Renal cortex interstitium (tissue), 11 donors: ENCODE measurements around the gene POLA1. TPM values are rescaled to one million over a fixed set of nuclear protein-coding genes. Genes with fewer than 3 reads are reported as not detected.

Source experiments
- DNase-seq, 11 donors: peaks; one replicate each; pipeline ENCODE4 v3.0.0-alpha.2; 2013; ENCODE audit warnings: low read depth in 9 of 11, low spot score in 4 of 11; ENCODE audit errors: extremely low read depth in 1 of 11
- polyA plus RNA-seq, 3 donors: library from polyadenylated mRNA; unstranded; fragments of 120-200 nt; gene quantifications; one replicate each; pipeline ENCODE4 v1.2.1, GENCODE V29; 2013; ENCODE audit not compliant: insufficient read length in 3 of 3

POLA1 gene
- polyA plus RNA-seq, 3 donors = 15.5 to 19.6 (median 18.9) TPM

DNA sequence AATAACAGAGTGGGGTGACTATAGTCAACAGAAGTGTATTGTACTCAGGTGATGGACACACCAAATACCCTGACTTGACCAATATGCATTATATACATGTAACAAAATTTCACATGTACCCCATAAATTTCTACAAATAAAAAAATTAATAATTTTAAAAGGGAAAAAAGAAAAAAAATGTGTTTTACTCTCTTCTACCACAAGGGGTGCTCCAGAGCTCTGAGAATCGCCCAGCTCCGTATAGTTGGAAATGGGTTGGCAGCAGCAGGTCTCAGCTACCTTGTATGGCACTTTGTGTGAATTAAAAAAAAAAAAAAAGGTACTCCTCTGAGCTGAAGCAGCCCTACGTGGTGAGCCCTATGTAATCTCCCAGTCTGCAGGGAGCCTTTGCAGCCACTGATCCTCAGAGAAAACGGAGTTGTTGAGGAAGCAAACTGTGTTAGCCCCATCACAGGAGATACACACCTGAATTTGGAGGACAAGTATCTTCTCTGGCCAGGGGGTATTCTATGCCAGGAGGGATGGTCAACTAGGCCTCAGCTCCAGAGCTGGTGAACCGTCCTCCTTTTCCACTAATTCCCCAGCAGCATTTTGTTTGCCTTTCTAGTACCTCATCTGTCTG, 17.2 kb upstream of the POLA1 start:
- no peak for DNase-seq

DNA sequence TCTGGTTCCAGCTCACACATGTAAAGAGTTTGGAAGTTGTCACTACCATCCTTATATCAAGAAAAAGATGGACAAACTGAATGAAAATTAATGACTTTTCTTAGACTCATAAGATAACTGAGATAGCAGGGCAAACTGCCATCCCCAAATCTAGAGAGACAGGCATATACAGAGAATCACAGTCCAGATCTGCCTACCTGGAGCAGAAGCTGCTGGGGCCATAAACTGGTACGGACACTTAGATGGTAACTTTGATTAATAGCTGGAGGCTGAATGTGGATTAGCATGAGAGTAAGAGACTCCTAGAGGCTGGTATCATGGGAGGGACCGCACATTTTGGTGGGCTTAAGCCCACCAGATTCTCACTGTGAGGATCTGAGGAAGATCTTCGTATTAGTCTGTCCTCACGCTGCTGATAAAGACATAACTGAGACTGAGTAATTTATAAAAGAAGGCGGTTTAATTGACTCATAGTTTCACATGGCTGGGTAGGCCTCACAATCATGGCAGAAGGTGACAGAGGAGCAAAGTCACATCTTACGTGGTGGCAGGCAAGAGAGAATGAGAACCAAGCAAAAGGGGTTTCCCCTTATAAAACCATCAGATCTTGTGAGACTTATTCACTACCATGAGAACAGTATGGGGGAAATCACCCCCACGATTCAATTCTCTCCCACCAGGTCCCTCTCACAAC, 10.8 kb upstream of the POLA1 start:
- DNase-seq = no peak

DNA sequence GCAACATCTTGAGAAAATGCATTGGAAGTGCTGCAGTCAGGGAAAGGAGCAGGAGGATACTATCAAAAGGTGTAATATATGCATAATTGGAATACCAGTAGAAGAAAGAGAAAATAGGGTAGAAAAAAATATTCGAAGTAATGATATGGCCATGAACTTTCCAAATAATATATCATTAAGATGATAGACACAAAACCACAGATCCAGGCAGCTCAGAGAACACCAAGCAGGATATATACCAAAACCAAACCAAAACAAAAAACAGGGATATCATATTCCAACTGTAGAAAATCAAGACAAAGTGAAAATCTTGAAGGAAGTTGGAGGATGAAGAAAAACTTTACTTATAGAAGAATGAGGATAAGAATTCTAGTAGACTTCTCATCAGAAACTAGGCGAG, 9.7 kb upstream of the POLA1 start:
- DNase-seq = no peak

DNA sequence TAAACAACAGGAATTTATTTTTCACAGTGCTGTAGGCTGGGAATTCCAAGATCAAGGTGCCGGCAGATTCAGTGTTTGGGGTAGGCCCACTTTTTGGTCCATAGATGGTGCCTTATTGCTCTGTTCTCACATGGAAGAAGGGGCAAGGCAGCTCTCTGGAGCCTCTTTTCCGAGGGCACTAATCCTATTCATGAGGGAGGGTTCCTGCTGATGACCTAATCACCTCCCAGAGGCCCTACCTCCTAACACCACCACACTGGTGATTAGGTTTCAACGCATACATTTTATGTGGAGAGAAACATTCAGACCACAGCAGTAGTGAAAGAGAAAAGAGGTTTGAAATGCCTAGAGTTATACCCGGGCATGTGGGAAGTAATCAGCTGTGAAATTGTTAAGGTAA, 1.4 kb upstream of the POLA1 start:
- no peak for DNase-seq

DNA sequence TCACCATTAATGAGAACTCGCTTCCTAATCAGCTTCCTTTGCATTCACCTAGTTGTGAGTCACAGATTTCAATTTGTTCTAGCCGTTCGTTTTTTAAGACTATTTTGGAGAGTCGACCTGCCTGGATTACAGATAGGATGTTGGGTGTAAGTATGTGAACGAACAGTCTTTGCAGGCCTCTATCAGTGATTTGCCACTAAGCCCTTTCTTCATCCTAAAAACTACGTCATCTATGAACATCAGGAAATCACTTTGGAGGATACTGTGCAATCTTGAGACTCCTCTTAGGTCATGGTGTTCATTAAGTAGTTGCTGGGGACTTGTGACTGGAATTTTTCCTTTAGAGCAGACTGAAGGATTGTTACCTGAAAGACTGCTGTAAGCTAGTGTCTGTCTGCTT, 1.1 kb downstream of the POLA1 start:
- no peak for DNase-seq

DNA sequence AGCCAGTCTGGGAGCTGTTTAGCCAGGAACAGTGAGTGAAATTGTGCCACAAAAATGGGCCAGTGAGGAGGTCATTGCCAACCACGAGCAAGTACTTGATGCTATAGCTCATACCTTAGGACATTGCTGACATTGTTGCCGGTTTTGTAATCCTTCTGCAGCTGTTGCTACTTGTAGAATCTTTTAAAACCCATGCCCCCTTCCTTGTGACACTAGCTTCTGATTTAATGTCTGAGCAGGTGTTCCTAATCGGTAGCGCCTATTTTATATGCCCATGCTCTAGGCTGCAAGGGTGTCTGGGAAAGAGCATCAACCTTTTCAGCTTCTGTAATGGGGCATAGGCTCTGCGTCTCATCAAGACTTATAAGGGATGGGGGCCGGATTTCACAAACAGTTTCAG, 2.6 kb downstream of the POLA1 start:
- no peak for DNase-seq

DNA sequence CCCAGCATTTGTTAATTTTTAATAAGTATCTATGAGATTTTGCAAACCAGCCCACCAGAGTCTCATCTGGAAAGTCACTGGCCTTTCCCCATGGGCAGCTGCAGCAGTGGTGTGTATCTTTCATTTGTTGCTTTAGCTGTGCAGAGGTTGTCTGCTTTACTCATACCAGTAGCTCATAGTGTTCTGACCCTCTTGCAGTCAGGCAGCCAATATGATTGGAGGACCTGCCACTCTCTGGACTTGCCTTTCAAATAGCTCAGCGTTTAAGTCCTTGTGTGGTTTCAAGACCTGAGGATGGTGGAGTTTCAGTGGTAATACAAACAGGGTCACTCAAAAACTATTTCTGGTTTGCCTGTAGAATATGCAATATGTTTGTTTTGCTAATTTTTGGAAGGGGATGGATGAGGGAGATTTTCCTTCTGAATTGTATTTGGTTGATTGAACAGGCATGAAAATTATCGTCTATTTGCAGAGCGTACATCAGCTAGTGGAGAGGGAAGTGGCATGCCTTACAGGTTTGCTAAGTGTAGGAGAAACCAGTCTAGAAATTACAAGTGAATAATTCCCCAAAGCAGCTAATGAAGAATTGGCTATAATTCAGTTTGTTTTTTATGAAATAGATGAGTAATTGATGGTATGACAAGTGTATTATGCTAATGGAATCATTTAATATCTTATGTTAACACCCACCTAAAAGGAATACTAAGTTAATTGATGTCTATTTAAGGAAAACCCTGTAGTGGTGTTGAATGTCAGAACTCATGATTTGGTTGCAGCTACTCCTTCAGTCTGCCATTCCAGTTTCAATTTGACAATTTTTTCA, 8.9 kb downstream of the POLA1 start:
- no peak for DNase-seq

DNA sequence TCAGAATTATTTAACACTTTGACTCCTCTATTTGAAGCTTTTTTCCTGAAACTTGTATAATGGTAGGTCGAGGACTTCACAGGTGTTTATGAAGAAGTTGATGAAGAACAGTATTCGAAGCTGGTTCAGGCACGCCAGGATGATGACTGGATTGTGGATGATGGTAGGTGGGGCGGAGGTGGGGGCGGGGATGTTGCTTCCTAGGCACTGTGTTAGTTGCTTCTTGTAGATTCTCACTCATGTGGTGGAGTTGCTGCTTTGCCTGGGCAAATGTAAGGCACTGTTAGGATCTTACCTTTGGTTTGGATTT, 9.4 kb downstream of the POLA1 start:
- no peak for DNase-seq

DNA sequence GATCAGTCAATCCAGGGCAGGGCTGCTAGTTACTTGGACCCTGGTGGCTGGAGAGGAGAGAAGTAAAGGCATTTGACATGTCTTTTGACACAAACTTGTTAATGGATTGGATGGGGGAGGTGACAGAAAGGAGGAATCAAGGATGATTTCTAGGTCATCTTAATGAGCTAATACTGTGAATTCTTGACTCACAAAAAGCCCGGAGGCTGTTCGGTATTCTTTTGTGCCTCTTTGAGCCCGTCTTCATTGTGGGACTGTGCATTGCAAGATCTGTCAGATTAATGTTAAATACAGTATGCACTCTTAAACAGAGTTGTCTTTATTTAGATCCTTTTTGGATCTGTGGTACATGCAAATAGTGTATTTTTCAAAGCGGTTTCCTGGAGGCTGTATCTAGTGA, 25.1 kb downstream of the POLA1 start:
- no peak for DNase-seq

DNA sequence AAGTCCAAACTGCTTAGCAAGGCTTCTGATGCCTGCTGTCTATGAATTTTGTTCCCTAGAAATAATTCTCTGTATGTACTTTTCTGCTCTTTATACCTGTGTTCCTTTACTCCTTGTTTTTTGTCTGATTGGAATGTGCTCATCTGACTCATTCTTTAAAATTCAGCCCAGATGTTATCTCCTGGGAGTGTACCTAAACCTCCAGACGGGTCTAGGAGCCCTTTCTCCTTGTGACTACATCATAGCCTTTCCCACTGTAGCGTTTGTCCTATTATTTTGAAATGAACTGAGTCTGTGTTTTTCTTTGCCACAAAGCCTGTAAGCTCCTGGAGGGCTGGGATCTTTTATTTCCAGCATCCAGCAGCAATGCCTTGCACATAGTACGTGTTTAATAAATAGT, 26.3 kb downstream of the POLA1 start:
- no peak for DNase-seq

DNA sequence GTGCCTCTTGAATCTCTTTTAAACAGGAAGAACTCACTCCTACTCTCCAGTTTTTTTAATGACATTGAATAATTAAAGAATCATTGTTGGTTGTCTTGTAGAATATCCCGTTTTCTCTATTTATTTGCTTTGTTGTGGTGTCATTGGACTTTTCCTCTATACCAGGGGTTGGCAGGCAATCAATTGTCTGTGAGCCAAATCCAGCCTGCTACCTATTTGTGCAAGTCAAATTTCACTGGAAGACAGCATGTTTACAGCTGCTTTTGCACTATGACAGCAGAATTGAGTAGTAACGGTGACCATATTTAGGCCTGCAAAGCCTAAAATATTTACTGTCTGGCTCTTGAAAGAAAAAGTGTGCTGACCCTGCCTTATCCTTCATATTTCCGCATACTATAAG, 34.8 kb downstream of the POLA1 start:
- DNase-seq = no peak

DNA sequence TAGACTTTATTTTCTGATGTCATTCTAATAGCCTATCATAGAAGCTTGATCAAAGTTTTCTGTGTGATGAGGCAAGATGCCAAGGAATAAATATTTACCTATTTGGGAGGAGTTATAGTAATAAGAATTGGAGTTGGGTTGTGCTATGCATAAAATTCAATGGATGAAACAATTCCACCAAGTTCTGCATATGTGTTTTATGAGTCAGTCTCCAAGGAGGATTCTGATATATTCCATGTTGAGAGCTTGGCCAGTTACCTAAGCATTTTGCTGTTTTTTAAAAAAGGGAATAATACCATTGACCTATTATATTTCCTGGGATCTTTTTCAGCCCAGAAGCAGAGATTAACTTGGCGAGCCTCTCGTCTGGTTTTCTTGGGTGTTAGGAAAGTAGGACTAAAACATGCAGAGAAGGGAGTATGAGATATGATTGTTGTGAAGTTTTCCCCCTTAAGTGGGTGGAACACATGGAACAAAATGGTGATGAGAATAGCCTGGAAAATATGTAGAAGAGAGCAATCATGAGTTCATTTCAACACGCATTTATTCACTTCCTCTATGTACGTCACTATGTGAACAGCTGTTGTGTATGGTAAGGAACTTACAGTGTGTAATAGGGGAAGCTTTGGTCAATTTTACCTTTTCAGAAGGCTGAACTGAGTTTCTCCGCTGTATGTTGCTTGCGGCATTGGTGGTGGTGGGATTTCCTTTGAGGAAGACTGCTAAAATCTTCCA, 39.2 kb downstream of the POLA1 start:
- DNase-seq = no peak

DNA sequence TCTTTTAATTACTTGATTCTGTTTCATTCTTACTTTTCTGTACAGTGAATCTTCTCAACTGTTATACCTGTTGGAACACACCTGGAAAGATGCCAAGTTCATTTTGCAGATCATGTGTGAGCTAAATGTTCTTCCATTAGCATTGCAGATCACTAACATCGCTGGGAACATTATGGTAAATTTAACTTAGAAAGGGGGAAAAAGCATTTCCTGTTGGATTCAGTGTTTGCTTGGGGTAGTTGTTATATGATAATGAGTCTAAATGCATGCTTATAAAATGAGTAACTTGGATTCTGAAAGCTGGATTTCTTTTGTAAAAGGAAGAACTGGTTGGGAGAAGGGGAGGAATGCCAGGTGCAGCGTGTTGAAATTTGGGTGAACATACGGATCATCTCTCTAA, 47.6 kb downstream of the POLA1 start:
- no peak for DNase-seq

DNA sequence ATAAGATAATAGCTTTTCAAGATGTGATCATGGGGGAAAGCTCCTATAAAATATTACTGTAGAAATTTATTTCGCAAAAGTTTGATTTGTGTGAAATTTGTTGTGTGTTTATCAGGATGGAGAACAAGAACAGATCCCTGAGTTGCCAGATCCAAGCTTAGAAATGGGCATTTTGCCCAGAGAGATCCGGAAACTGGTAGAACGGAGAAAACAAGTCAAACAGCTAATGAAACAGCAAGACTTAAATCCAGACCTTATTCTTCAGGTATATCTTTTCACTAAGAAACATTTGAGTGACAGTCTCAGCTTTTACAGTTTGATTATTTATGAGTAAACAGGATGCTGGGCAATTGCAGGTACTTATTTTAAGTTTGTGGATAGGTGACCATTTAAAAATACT, 54.5 kb downstream of the POLA1 start:
- DNase-seq = no peak

DNA sequence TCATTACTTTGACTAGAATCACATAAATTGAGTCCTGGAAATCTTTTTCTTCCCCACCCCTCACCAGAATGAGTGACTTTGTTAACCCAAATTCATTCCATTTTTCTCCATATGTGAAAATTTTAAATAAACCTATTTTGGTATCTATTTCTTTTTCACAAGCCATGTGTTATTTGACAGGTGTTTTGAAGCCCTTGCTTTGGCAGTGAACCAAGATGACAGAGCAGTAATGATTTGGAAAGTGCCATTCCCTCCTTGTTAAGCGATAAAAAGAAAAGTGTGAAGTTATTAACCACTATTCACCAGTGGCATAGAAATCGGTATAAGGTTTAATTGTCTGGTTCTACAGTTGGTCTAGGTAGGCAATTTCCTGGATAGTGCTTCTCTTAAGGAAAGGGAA, 66.1 kb downstream of the POLA1 start:
- DNase-seq = no peak

DNA sequence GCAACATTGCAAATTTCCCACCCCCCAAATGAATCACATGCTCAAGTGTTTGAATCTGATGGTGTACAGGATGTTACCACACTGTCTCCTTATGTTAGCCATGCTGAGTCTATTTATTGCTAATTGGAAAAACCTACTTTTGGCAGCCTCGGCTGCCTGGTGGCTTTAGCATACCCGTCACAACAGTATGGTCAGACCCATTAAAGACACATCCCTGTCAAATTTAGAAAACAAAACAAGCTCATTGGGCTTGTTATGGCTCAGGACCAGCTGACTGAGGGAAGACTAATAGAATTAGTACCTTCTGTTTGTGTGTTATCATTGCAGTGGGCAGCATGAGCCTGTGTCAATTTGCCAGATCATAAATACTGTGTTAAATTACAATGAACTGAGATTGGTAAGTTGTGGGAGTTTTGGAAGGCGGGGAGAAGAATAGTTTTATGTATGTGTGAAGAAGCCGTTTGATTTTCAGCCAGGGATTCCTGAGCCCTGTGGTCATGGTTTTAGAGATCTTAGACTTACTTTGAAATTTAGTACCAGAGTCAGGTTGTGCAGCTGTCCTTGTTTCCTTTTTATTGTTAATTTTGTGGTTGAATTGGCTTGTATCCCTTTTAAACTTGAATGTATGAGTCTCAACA, 66.8 kb downstream of the POLA1 start:
- DNase-seq = peak in 4 of 11 donors; percentile 1 to 14 (median 8)

DNA sequence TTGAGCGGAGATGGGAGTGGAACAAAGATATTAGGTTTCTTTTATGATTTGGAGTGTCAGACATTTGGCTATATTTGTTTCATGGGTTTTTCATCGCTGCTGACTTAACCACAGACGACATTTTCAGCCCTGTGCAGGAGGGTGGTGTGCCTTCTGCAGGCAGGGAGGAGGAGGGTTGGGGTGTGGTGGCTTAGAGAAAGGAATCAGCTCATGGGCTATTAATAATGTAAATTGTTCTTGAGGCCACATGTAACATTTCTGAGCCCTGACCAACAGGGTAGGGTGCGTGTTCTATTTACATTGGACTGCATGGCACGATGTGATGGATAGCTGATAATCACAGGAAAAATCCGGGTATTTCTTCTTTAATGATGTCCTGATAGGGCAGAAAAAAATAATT, 67.6 kb downstream of the POLA1 start:
- DNase-seq = no peak

DNA sequence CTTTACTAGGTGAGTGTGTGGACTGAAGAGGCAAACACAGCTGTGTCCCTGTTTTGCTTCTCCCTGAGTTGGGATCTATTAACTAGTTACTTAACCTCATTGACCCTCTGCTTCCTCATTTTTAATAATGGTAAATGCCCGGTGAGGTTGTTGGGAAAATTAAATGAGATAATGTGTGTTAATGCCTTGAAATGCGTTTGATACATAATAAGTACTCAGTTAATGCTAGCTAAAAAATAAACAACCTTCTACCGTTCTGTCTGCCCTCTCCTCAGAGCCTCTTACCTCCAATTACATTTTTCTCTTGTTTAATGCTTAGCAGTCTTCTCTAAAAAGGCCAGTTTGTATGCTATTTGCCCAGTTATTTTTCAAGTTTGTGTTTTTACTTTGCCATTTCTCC, 70.3 kb downstream of the POLA1 start:
- DNase-seq = no peak

DNA sequence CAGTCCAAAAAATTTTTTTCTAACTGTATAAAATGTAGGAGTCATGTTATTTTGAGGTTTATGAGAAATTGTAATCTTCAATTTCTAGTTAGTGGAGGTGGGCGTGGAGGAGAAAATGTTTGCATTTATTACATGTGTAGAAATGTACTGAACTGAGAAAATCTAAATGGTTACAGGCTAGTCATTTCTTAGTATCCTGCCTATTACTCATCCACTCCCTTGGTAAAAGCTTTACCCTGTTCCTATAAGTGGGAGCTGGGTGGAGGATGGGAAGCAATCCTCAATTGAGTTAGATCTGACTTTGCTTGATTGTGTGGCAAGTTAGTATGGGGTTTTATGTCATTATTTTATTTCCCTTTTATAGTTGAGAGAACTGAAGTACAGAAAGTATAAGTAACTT, 73.8 kb downstream of the POLA1 start:
- no peak for DNase-seq
